ENCODE results near the gene FNDC10. TPM values are rescaled to one million over a fixed set of nuclear protein-coding genes. Genes with fewer than 3 reads are reported as not detected.

FNDC10 gene
- total and polyA plus RNA-seq, 9 of the 15 experiments (the other 6 are each of a cell fraction or from before 2014, with no cell fraction given): 0.08 to 6.3 (median 1.6) TPM

DNA sequence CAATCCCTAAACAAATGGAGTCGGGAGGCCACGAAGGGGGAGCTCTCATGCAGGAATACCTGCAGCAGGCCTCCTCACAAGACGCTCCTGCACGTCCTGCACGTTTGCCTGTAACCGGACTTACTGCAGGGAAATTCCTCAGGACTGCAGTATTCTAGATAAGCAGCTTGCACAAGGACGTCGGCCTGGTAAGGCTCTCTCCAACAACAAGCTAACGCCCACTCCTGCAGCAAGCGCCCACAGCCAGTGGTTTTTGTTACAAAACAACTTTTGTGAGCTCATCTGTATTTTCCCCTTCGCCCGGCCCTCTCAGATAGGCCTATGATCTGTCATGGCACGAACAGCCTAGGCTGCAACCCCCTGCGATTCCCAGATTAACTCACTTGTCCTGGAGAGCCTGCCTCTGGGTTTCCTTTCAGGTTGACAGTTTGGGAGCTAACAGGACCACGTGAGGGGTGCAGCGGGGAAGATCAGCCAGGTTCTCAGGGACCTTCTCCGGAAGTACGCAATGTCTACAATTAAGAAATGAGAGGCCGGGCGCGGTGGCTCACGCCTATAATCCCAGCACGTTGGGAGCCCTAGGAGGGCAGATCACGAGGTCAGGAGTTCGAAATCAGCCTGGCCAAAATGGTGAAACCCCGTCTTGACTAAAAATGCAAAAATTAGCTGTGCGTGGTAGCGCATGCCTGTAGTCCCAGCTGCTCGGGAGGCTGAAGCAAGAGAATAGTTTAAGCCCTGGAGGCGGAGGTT, 14.4 kb upstream of the FNDC10 start (continued):
- TF ChIP-seq ZNF124 (CRISPR knock-in tag; IDR thresholded peaks at IDR 0.05) (no peak), CBFA2T2 (conservative IDR thresholded peaks at IDR 0.05) (peak; percentile 52), ZFP30 (CRISPR knock-in tag; IDR thresholded peaks at IDR 0.05; ENCODE audit: borderline replicate concordance) (no peak), FOXA3 (CRISPR knock-in tag; conservative IDR thresholded peaks at IDR 0.05 in 1 of 2, IDR thresholded peaks at IDR 0.05 in 1 of 2) (peak in 1 of 2 experiments; percentile 77; a peak in 1 of 4 replicates), HDAC1 (IDR thresholded peaks at IDR 0.05) (peak in 1 of 2 experiments; percentile 12; a peak in 1 of 4 replicates), SETDB1 (IDR thresholded peaks at IDR 0.05; ENCODE audit: low read length) (no peak), ZBED1 (IDR thresholded peaks at IDR 0.05) (no peak), TEAD1 (CRISPR knock-in tag; IDR thresholded peaks at IDR 0.05) (peak; percentile 16 to 79; a peak in 2 of 4 replicates), MXI1 (IDR thresholded peaks at IDR 0.05; ENCODE audit: low read depth, low read length) (peak; percentile 61), IRF2 (CRISPR knock-in tag; IDR thresholded peaks at IDR 0.05) (no peak), ELF2 (CRISPR knock-in tag; IDR thresholded peaks at IDR 0.05) (no peak), YBX1 (IDR thresholded peaks at IDR 0.05) (no peak), SLC30A9 (CRISPR knock-in tag; IDR thresholded peaks at IDR 0.05) (no peak), EWSR1 (IDR thresholded peaks at IDR 0.05; ENCODE audit: borderline replicate concordance, low read depth, partially characterized antibody) (no peak), KLF1 (tag; IDR thresholded peaks at IDR 0.05) (no peak), RHOXF2B (CRISPR knock-in tag; conservative IDR thresholded peaks at IDR 0.05) (no peak), RBM17 (IDR thresholded peaks at IDR 0.05; ENCODE audit: borderline replicate concordance, low read depth, low read length) (no peak), ZNF140 (CRISPR knock-in tag; IDR thresholded peaks at IDR 0.05) (no peak), ZNF79 (CRISPR knock-in tag; IDR thresholded peaks at IDR 0.05; ENCODE audit: low read depth) (no peak), CBFA2T3 (IDR thresholded peaks at IDR 0.05) (peak; percentile 79), ETV1 (tag; conservative IDR thresholded peaks at IDR 0.05; ENCODE audit: low read depth) (peak; percentile 64)
- TF ChIP-seq, protein P1, sequence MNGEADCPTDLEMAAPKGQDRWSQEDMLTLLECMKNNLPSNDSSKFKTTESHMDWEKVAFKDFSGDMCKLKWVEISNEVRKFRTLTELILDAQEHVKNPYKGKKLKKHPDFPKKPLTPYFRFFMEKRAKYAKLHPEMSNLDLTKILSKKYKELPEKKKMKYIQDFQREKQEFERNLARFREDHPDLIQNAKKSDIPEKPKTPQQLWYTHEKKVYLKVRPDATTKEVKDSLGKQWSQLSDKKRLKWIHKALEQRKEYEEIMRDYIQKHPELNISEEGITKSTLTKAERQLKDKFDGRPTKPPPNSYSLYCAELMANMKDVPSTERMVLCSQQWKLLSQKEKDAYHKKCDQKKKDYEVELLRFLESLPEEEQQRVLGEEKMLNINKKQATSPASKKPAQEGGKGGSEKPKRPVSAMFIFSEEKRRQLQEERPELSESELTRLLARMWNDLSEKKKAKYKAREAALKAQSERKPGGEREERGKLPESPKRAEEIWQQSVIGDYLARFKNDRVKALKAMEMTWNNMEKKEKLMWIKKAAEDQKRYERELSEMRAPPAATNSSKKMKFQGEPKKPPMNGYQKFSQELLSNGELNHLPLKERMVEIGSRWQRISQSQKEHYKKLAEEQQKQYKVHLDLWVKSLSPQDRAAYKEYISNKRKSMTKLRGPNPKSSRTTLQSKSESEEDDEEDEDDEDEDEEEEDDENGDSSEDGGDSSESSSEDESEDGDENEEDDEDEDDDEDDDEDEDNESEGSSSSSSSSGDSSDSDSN (IDR thresholded peaks at IDR 0.05; ENCODE audit: borderline replicate concordance in 1 of 2, low read depth in 2 of 2, low read length in 2 of 2): 0 out of 4 replicates have a peak, but pooled peaks of 1 of the 2 experiments have one; percentile 8
- TF ChIP-seq, protein P2, sequence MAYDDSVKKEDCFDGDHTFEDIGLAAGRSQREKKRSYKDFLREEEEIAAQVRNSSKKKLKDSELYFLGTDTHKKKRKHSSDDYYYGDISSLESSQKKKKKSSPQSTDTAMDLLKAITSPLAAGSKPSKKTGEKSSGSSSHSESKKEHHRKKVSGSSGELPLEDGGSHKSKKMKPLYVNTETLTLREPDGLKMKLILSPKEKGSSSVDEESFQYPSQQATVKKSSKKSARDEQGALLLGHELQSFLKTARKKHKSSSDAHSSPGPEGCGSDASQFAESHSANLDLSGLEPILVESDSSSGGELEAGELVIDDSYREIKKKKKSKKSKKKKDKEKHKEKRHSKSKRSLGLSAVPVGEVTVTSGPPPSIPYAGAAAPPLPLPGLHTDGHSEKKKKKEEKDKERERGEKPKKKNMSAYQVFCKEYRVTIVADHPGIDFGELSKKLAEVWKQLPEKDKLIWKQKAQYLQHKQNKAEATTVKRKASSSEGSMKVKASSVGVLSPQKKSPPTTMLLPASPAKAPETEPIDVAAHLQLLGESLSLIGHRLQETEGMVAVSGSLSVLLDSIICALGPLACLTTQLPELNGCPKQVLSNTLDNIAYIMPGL (CRISPR knock-in tag; IDR thresholded peaks at IDR 0.05): no peak
- TF ChIP-seq, protein P3, sequence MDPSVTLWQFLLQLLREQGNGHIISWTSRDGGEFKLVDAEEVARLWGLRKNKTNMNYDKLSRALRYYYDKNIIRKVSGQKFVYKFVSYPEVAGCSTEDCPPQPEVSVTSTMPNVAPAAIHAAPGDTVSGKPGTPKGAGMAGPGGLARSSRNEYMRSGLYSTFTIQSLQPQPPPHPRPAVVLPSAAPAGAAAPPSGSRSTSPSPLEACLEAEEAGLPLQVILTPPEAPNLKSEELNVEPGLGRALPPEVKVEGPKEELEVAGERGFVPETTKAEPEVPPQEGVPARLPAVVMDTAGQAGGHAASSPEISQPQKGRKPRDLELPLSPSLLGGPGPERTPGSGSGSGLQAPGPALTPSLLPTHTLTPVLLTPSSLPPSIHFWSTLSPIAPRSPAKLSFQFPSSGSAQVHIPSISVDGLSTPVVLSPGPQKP (CRISPR knock-in tag; IDR thresholded peaks at IDR 0.05): no peak

Data from K562 (cell line).